GM18519 (cell line): ENCODE data around the gene XPNPEP1.
A peak's percentile ranks its signal among the peaks of the same experiment; 100 is the strongest.
"Not testable (repeated sequence)": the region's sequence is repeated elsewhere in the genome, so short reads cannot be mapped to it uniquely, and the experiment has no call there.

Experiments used
- ATAC-seq: cut with Tn5 transposase; IDR thresholded peaks from one replicate; pipeline ENCODE4 v1.9.1; 2021; ENCODE audit warnings: mild to moderate bottlenecking, moderate library complexity; ENCODE audit not compliant: unreplicated experiment, low FRiP score

The XPNPEP1 gene

DNA sequence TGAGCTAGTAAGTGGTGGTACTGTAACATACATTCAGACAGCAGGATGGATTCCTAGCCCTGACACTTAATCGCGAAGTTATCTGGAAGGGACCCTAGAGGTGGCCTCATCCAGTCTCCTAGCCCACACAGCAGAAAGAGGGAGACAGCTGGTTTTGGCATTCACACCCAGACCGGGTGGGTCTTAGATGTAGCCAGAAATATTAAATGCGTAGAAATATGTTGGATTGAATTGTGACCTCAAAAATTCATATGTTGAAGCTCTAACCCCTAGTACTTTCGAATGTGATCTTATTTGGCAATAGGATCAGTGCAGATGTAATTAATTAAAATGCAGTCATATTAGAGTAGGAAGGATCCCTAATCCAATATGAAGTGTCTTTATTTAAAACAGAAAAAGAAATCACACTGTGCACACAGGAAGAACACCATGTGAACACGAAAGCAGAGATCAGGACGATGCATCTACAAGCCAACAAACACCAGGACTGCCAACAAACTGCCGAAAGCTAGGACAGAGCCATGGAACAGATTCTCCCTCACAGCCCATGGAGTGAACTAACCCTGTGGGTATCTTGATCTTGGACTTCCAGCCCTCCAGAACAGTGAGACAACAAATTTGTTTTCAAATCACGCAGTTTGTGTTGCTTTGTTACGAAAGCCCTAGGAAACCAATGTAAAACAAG, 2.9 kb upstream of the XPNPEP1 start:
- no peak for ATAC-seq

DNA sequence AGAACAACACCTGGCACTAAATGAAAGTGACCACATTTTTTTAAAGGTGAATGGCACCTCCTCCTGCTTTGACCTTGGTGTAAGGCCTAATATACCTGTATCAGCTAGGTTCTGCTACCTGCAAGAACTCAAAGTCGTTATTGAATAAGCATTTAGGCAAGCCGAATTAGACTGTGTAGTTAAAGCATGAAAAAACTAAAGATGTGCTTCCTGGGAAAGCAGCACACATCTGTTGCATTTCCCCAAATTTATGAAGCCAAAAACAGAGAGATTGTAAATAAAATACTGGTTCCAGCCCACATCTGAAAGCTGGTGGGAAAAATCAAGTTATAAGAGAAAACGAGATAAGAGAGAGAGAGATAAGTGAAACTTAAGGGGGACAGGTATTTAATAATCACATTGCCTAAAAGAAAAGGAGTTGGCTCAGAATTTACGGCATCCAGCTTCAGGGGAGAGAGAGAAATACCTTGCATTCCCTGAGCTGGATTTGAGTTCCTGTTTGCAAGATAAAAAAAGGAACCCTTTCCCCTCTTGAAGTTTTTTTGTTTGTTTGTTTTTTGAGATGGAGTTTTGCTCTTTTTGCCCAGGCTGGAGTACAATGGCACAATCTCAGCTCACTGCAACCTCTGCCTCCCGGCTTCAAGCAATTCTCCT, 1.8 kb upstream of the XPNPEP1 start:
- no peak for ATAC-seq

DNA sequence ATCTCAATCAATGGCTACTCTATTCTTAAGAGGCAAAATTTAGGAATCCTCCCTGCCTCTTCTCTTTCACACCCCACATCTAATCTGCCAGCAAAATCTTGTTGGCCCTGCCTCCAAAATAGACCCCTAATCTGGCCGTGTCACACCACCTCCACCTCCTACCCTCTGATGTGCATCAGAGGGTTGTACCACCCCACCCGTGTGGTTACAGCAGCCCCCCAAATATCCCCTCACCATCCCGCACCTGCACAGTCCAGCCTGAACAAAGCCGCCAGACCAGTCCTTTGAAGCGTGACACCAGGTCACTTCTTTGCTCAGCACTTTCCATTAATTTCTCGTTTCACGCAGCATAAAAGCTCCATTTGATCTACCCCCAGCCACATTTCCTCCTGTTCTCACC, 776 bp upstream of the XPNPEP1 start:
- no peak for ATAC-seq

DNA sequence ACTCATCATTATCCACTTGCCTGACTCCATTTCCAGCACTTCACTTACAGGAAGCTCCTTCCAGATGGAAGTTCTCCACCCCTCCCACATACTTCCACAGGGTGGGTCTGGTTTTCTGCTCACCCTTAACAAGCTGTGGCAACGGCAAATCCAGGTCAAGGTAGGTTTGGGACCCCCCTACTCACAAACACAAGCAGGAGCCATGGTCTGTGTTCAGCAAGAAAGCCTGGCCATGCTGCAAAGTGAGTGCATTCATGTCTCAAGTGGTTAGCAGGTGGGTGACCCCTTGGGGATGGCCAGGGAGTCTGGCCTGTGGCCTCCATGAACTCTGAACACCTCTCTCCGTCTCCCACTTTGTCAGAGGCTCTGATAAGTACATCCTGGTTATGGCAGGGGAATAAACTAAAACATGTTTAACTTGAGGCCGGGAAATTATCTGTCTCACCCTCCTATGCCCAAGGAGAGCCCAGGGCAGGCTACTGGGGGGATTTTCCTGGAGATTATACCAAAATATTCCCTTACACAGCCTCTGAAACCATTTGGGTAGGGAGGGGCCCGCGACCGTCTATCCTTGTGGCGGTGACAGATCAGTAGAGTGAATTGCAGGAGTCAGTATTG, 844 bp downstream of the XPNPEP1 start:
- no peak for ATAC-seq

DNA sequence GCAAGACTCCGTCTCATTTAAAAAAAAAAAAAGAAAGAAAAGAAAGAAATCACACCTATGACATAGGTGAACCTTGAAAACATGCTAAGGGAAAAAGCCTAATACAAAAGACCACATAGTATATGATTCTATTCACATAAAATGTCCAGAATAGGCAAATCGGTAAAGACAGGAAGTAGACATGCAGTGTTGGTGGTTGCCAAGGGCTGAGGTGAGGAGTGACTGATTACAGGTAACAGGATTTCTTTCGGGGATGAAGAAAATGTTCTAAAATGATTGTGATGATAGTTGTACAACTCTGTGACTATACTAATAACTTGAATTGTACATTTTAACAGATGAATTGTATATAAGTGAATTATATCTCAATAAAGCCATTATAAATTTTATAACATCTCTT, 3.3 kb downstream of the XPNPEP1 start:
- no peak for ATAC-seq

- no peak for ATAC-seq
Measured at GRCh38 chr10:109919220-109919619, 4.1 kb downstream of the XPNPEP1 start.

DNA sequence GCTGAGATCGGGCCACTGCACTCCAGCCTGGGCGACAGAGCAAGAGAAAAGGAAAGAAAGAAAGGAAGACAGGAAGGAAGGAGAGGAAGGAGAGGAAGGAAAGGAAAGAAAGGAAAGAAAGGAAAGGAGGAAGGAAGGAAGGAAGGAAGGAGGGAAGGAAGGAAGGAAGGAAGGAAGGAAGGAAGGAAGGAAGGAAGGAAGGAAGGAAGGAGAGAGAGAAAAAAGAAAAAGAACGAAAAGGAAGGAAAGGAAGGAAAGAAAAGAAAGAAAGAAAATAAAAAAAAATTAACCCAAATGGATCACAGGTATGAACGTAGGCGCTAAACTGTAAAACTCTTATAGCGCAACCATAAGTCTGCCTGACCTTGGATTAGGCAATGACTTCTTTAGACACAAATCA, 4.6 kb downstream of the XPNPEP1 start:
- not testable (repeated sequence) for ATAC-seq

- no peak for ATAC-seq
Measured at GRCh38 chr10:109915566-109915965, 7.7 kb downstream of the XPNPEP1 start.

GRCh38 chr10:109914966-109915365, 8.3 kb downstream of the XPNPEP1 start:
- peak; percentile 30 for ATAC-seq

DNA sequence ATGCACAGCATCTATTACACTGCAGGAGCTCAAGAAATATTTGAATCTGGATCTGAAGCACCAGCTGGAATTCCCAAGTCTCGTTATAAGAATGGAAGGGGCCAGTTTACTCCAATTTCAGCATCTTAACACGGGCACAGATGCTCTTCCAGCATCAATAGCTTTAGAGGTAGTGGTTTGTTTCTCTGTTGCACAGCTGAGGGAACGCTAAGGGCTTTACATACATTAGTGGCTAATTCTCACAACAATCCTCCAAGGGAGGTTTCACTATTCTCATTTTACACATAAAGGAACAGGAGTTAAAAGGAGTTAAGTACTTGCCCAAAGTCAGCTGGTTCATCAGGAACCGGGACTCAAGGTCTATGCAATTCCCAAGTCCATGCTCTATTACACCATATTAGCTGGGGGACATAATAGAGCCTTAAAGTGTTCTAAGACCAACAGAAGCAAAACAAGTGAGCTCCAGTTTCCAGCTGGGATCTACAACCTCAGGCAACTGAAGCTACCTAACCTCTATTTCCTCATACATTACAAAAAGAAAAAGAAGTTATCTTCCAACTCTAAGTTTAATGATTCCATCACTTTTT, 9.9 kb downstream of the XPNPEP1 start:
- ATAC-seq: no peak

DNA sequence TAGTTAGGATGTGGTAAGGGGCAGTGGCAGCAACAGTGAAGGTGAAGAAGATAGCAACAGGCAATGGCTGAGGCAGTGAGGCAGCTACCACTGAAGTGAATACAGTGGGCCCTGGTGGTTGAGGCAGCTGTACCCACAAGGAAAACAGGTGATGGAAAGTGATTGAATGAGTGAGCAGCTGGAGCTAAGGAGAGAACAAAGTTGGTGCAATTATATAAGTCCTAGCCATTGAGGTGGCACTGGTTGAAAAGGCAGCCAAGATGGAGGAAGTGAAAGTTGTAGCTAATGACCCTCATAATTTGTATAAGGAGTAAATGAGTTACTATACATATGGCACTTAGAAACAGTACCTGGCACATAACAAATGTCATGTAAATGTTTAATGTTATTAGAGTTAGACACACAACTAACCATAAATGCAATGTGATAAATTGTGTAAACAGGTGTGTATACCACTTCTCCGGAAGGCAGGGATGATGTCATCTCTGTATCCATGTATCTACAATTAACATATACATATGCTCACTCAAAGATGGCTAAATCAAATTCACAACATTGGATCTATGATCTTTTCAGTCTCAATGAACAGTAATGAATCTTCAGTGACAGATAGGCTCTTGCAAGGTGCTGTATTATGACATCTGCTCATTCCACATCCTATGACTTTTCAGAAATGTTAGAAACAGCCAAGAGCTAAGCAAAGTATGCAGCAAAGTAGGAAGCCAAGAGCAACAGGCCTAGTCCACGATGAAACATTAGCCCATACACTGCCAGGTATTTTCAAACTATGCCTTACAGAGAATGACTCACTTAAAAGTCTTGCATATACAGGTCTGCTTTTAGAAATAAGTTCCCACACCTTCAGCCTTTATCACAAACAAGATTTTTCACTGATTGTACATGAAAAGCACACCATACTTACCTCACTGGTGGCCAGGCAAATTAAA, 10.7 kb downstream of the XPNPEP1 start:
- peak; percentile 60 for ATAC-seq

GRCh38 chr10:109911903-109912302, 11.4 kb downstream of the XPNPEP1 start:
- no peak for ATAC-seq

DNA sequence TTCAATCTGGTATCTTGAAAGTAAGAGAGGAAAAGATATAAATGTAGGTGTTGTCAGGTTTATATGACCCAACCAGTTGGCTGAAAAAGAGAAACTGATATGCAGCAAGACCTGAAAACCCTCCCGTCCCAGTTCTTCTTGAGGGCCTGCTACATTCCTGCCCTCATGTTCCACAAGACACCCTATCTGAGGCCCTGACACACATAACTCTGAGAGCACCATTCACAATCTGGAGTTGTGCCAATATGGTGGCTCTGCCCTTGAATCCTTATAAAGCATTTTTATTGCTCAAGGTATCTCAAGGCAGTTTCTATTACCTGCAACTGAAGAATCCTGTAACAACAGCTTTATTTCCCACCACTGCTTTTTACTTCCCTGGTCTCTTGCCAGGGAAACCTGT, 17.0 kb downstream of the XPNPEP1 start:
- ATAC-seq: no peak

DNA sequence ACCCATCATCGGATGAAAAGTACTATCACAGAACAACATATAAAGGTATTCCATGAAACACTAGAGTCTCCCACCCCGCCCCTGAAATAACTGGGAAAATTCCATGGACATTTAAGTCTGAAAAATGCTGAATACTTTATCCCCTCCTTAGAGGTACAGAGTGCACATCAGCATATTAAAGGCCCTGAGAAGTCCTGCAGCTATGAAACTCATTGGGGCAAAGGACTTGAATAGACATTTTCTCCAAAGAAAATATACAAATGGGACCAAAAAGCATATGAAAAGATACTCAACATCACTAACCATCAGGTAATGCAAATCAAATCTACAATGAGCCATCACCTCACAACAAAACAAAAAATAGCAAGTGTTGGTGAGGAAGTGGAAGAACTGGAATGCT, 18.9 kb downstream of the XPNPEP1 start:
- ATAC-seq: no peak

DNA sequence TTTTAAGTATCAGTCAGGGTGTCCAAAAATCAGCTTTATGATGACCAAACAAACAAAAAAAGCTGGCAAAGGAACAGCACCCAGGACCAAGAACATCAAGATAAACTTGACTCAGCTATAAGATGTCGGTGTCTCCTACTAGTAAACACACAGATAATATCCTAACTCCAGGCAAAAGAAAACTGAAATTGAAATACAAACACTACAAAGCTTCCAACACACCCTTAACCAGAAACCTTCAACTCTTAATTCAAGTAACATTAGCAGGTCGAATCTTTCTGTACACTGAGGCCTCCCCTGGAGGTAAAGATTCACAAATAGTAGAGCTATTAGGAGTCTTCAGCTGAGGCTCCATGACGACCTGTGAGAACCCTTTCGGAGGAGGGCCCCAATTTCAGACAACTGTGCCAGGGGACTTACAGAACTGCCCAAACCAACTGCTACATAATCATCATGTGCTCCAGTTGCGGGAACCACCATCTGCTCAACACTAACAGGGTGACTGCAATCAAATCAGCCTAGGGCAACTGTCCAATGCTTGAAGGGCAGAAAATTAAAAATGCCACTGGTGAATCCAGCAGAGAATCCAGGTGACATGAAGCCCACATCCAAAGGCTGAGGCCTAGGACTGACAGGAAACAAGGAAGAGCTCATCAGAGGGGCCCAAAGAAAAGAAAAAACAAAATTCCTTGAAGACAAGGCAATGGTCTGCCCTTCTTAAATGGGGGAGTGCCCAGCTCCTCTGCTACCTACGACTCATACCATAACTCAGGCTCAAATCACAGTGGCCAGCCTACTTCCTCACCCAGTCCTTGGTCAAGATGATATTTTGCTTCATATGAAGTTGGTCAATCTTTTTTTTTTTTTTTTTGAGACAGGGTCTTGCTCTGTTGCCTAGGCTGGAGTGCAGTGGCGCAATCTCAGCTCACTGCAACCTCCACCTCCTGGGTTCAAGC, 20.0 kb downstream of the XPNPEP1 start:
- no peak for ATAC-seq

DNA sequence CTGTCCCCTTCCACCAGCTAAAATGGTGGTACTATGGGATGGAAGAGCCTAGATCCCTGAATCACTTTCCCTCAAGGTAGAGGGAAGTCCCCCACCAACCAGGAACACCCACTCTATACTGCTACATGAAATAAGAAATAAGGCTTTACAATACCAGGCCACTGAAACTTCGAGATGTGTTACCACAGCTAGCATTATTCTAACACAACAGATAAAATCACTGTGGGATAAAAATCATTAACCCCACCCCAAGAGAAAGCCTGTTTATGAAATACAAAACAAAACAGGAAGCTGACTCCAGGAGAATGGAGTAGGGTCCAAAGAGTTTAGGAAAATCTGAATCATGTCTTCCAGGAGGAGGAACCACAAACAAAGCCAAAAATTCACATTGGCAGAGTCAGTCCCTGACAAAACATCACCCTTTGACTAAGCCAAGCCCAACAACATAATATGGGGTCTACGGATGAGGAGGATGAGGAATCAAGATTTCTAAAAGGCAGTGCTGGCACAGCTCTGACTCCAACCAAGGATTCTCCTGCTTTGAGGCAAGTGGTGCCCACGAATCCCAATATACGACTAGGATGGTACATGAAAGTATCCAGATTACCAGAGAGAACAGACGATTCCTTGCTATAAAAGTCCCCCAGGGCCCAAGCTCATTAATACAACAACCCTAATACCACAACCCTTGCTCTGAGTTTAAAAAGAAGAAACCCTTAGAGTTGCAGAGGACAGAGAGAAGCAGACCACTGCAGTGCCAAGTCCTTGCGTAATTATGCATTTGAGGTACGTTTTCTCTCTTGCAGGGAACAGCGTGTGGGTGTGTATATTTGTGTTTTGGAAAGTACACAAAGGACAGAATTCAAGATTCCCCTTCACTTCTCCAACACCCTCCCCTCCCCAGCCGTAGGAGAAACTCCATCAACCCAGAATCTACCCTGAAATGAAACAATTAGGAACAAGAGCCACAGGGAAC, 23.7 kb downstream of the XPNPEP1 start:
- no peak for ATAC-seq

DNA sequence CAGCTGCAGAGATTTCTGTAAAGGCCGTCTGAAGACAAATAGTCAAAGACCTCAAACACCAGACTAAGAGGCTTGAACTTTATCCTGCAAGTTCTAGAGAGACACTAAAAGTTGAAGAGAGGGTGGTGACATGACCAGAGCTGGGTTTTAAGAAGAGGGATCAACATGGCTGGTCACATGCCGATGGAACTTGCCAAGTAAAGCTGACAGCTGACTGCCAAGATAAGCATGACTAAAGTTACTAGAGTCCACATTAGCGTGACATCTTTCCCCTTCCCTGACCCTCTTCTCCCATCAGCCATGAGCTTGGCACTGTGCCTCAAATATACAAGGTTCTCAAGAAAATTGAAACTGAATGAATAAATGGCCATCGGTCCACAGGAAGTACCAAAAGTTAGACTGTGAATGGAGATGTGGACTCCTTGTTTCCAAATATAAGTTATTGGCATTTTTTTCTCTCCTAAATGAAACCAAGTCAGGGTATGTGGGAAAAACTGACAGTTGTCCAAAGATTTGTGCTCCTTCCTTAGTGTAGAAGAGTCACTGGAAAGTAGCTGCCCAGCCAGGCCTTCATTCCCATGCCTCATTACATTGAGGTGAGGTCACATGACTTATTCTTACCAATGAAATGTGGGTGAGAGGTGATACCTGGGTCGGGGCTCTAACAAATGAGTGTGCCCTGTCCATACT, 24.5 kb downstream of the XPNPEP1 start:
- no peak for ATAC-seq

DNA sequence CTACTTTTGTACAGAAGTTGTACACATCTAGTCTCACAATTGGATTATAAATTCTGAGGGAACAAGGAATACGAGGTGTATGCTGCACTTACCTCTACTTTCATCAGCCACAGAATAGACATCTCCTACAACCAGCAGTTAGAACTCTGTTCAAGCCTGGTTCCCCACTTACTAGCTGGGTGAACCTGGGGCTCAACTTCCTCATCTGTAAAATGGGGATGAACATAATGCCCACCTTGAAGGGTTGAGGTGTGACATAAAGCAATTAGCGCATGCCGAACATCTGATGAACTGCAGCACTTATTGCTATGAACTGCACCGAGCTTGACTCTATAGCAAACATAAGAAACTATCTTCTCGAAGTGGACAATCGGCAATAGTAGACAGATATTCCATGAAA, 25.3 kb downstream of the XPNPEP1 start:
- no peak for ATAC-seq
